Medulla oblongata (tissue), 1 donor: ENCODE results near the gene MGST1.
"Not testable (repeated sequence)": the region's sequence is repeated elsewhere in the genome, so short reads cannot be mapped to it uniquely, and the experiment has no call there.

Experiments used
- DNase-seq: peaks from one replicate; pipeline ENCODE4 v3.0.0-alpha.2; 2015; ENCODE audit errors: extremely low spot score

Gene MGST1

GRCh38 chr12:16352481-16352880, 5.0 kb downstream of the MGST1 start:
- no peak for DNase-seq

DNA sequence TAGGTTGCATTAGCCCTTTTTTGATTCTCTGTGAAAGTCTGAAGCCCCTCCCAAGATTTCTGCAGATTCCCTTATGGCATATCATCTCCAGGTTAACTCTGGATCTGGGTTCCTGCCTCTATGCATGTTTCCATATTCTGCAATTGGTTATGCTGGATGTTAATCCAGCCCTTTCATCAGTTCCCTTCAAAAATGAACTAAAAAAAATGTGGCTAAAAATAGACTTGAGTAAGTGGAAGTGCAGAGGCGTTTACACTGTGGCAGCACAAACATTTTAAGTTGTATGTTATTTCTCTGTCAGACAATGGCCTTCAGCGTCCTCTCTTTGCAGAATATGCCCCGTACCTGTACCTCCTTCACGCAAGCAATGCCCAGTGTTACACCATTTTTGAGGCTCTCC, 11.4 kb downstream of the MGST1 start:
- no peak for DNase-seq

GRCh38 chr12:16359512-16360491, 12.4 kb downstream of the MGST1 start:
- no peak for DNase-seq

DNA sequence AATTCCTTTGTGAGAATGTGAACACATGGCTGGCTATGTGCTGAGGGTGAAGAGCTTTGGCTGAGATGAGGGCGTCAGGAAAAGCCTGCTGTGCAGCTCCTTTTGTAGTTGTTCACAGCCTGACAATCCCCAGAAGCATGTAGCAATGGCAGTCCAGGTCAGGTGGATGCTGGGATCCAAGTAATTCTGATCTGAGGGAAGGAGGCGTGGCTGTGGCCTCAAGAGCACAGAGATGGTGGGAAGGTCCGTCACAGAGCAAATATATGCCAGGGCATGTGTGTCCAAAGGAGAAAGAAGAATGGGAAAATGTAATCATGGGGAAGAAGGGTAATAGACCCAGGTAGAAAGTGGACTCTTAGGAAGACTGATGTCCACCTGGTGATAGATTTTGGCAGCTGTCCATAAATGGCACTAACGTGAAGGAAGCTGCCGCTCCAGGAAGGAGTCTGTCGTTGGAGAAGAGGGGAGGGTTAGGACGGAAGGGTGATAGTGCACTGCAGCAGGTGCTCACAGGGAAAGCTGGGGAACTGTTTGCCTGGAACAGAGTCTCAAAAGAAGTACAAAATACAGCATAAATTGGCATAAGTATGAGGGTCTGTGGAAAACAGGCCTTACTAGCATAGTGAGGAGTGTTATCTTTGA, 13.8 kb downstream of the MGST1 start:
- DNase-seq, result no peak

GRCh38 chr12:16362550-16362949, 15.1 kb downstream of the MGST1 start:
- DNase-seq, result no peak

DNA sequence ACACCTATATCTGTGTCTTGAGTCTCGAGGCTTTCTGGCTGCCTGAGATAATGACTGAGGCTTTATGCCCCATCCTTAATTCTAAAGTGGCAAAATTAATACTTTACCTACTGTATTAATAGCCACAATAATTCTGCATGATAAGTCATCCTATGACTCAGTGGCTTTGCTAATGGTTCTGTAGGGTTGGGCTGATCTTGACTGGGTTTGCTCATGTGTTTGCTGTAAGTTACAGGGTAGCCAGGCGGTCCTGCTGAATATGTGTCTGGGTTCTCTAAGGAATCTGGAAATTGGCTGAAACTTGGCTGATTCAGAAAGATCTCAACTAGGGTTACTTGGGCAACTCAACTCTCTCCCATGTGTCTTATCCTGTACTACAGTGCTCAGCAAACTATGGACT, 21.7 kb downstream of the MGST1 start:
- DNase-seq, result no peak

DNA sequence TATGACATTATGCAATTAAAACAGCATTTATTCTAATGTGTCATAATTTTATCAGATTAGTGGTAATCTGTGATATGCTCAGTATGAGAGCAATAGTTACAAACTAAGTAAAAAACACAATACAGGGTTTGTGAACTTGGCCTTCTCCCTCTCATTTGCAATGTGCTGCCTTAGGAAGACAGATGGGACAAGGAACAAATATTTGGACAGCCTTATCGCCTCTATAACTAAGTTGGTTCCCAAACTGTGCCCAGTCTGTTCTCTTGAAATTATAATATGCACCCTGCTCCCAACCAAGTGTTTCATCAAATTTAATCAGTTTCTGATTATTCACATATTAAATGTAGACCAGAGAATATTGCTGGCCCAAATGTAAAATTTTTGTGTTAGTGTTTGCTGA, 22.7 kb downstream of the MGST1 start:
- no peak for DNase-seq

DNA sequence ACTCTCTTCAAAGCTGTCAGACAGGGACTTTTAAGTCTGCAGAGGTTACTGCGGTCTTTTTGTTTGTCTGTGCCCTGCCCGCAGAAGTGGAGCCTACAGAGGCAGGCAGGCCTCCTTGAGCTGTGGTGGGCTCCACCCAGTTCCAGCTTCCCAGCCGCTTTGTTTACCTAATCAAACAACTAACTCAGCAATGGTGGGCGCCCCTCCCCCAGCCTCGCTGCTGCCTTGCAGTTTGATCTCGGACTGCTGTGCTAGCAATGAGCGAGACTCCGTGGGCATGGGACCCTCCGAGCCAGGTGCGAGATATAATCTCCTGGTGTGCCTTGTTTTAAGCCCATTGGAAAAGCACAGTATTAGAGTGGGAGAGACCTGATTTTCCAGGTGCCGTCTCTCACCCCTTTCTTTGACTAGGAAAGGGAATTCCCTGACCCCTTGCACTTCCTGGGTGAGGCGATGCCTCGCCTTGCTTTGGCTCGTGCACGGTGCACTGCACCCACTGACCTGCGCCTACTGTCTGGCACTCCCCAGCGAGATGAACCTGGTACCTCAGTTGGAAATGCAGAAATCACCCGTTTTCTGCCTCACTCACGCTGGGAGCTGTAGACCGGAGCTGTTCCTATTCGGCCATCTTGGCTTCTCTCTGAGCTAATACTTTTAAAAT, 35.3 kb downstream of the MGST1 start:
- not testable (repeated sequence) for DNase-seq

DNA sequence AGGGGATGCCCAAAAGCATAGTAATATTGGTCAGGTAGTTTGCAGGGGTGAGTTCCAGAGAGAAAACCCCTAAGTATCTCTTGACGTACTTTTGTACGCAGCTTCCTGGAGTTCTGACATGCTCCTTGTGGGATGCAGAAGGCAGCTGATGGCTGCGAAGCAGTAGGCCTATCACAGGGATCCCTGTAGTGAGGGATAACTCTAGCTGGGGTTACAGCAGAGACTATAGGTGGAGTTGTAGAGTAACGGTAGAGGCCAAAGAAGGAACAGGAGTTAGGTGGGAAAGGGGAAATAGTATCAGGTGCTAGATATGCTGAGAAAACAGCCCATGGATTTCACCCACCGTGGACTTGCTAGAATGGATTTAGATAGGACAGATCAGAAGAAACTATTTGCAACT, 37.3 kb downstream of the MGST1 start:
- DNase-seq, result no peak

- DNase-seq, result peak; percentile 85
Observed at GRCh38 chr12:16385782-16386646, 38.6 kb downstream of the MGST1 start.

DNA sequence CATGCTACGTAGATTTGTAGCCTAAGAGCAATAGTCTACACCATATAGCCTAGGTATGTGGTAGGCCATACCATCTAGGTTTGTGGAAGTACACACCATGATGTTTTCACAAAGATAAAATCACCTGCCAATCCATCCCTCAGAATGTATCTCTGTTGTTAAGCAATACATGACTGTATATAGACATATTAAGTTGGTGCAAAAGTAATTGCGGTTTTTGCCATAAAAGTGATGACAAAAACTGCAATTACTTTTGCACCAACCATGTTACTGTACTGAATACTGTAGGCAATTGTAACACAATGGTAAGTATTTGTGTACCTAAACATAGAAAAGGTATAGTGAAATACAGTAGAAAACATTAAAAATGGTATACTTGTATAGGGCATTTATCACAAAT, 40.5 kb downstream of the MGST1 start:
- DNase-seq, result no peak

GRCh38 chr12:16389594-16389993, 42.1 kb downstream of the MGST1 start:
- peak; percentile 12 for DNase-seq

- DNase-seq, result peak; percentile 50
Observed at GRCh38 chr12:16392846-16393535, 45.5 kb downstream of the MGST1 start.

GRCh38 chr12:16399101-16399500, 51.7 kb downstream of the MGST1 start:
- DNase-seq, result no peak

- DNase-seq, result not testable (repeated sequence)
Observed at GRCh38 chr12:16401835-16402234, 54.4 kb downstream of the MGST1 start.

- DNase-seq, result peak; percentile 4
Observed at GRCh38 chr12:16407346-16407745, 59.9 kb downstream of the MGST1 start.
